Measurements from ENCODE around the gene ATXN1. TPM values are rescaled to one million over a fixed set of nuclear protein-coding genes. Genes with fewer than 3 reads are reported as not detected.

The ATXN1 gene
- total RNA-seq, 1 donor, result 45.3 TPM

GRCh38 chr6:16251706-16252105 is 509.6 kb downstream of the ATXN1 start:
- no peak for DNase-seq (ENCODE audit: low read depth)
- TF ChIP-seq CTCF (IDR thresholded peaks at IDR 0.05; ENCODE audit: insufficient read depth, low read depth, low read length), result no peak

GRCh38 chr6:16249971-16250370 is 511.3 kb downstream of the ATXN1 start:
- H3K4me3 ChIP-seq (ENCODE audit: low read depth, low read length), result no peak overlapping the region
- TF ChIP-seq CTCF (IDR thresholded peaks at IDR 0.05; ENCODE audit: insufficient read depth, low read depth, low read length), result no peak
- no peak for DNase-seq (ENCODE audit: low read depth)

More at GRCh38 chr6:16251706-16252105, 509.6 kb downstream of the ATXN1 start:
- H3K4me3 ChIP-seq (ENCODE audit: low read depth, low read length), result no peak overlapping the region
